ENCODE results near the gene IFI35.

The IFI35 gene

DNA sequence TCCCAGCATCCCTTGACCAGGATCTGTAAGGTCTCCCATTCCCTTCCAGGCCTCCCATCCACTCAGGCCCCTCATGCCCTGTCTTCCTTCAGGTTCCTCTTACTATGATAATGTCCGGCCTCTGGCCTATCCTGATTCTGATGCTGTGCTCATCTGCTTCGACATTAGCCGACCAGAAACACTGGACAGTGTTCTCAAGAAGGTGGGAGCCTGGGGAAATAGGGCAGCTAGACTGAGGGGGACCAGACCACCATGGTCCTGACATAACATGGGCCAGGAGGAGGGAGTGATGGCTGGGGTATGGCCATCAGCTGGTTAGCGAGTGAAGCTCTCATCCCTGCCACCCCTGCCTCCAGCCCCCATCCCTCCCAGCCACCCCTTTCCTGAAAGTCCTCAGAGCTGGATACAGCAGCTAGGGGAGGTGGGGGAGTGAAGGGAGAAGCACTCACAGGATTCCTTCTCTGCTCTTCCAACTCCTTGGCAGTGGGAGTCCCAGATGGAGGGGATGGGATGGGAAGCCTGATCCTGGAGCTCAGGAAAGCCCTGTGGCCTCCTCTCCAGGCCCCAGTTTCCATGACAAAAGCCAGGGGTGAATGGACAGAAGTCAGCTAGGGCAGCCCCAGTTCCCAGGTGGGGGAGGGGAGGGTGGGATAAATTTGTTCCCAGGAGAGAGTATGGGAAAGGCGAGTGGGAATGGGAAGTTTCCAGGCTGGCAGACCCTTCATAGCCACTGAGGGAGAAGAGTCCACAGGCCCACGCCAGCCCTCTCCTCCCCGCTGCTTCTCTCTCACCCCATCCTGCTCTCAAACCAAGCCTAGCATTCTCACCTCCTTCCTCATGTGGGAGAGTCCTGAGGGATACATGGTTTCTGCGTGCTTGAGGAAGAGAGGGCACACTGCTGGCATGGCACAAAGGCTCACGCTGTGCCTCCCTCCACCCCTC, 20.8 kb downstream of the IFI35 start:
- POLR2A ChIA-PET (ENCODE audit: low non-redundant PET): no interaction called here
- DNase-seq (ENCODE audit: low spot score): no peak
- peak overlapping the region; percentile 21 for H3K27ac ChIP-seq
- TF ChIP-seq, protein P1, sequence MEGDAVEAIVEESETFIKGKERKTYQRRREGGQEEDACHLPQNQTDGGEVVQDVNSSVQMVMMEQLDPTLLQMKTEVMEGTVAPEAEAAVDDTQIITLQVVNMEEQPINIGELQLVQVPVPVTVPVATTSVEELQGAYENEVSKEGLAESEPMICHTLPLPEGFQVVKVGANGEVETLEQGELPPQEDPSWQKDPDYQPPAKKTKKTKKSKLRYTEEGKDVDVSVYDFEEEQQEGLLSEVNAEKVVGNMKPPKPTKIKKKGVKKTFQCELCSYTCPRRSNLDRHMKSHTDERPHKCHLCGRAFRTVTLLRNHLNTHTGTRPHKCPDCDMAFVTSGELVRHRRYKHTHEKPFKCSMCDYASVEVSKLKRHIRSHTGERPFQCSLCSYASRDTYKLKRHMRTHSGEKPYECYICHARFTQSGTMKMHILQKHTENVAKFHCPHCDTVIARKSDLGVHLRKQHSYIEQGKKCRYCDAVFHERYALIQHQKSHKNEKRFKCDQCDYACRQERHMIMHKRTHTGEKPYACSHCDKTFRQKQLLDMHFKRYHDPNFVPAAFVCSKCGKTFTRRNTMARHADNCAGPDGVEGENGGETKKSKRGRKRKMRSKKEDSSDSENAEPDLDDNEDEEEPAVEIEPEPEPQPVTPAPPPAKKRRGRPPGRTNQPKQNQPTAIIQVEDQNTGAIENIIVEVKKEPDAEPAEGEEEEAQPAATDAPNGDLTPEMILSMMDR (conservative IDR thresholded peaks at IDR 0.05; ENCODE audit: low read depth): no peak
- CTCF ChIA-PET: no interaction called here

DNA sequence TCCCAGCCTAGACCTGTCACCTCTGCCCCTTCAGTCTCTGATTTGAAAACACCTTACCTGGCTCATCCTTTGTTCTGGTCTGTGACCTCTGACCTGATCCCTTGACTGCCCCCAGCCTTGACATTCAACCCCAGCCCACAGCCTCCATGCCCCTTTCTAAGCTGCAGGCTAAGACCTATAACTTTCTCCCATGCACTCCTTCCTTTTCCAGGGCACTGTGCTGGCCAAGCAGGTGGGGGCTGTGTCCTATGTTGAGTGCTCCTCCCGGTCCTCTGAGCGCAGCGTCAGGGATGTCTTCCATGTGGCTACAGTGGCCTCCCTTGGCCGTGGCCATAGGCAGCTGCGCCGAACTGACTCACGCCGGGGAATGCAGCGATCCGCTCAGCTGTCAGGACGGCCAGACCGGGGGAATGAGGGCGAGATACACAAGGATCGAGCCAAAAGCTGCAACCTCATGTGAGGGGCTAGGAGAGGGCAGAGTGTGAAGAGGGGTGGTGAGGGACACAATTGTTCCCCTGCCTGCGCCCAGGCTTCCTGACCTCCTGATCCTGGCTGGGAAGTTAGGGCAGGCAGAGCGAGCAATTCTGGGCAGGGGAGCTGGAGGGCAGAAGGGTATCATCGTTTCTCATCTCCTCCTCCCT, 21.8 kb downstream of the IFI35 start:
- TF ChIP-seq, protein P1 (conservative IDR thresholded peaks at IDR 0.05; ENCODE audit: low read depth): no peak
- DNase-seq (ENCODE audit: low spot score): no peak
- H3K27ac ChIP-seq: peak overlapping the region; percentile 21; the same call in 1 of the 2 replicates
- CTCF ChIA-PET: interaction anchor here (0.6 kb wide), 1 partner anchor 176 kb away, joined by 4 read pairs; no protein-coding TSS in a partner anchor
- POLR2A ChIA-PET (ENCODE audit: low non-redundant PET): no interaction called here

DNA sequence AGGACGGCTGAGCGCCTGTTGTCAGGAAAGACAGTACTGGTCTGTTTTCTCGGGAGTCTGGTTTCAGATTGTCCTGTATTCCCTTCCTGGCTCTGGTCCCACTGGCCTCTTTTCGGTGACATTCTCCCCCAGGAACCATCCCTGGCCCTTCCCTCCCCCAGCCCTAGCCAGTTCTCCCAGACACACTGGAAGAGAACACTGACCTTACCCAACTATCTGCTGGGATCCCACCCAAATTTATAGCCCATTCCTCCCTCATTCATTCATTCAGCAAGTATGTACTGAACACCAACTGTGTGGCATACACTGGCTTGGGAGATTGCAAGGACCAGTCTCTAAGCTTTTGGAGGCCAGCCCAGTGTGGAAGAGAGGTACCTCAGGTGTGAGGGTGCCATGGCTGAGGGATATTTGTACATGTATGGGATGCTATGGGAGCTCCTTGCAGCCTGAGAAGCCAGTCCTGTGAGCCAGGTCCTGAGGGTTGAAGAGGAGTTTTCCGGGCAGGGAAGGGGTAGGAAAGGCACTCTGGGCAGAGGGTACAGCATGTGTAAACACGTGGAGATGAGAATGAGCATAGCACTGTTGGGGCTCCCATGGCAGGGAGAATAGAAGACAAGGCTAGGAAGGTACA, 23.7 kb downstream of the IFI35 start:
- no peak overlapping the region for H3K27ac ChIP-seq
- POLR2A ChIA-PET (ENCODE audit: low non-redundant PET): no interaction called here
- DNase-seq (ENCODE audit: low spot score): no peak
- CTCF ChIA-PET: interaction anchor here (0.7 kb wide), 2 partner anchors 64 to 303 kb away, joined by 3 read pairs; no protein-coding TSS in a partner anchor
- TF ChIP-seq, protein P1 (conservative IDR thresholded peaks at IDR 0.05; ENCODE audit: low read depth): no peak

DNA sequence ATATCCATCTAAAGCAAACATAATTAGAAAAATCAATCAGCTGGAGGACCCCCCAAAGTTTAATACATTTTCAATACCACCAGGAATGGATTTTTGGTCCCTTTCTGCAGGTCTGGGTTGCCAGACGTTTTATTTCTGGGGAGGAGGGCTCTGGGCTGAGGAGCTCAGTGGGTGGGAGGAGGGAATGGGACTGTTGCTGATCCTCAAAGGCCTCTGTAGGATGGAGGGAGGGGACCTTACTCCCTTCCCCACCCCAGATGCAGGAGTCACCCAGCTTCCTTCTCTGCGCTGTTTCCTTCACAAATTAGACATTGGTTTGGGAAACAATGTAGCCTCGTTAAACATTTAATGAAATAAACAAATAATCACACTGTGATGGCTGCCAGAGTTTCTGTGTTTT, 25.1 kb downstream of the IFI35 start:
- TF ChIP-seq, protein P1 (conservative IDR thresholded peaks at IDR 0.05; ENCODE audit: low read depth): no peak
- no peak for DNase-seq (ENCODE audit: low spot score)
- ChIA-PET POLR2A (ENCODE audit: low non-redundant PET) (no interaction called here), CTCF (interaction anchor here (0.5 to 0.6 kb wide), 4 partner anchors 22 to 1311 kb away, joined by 3 to 4 read pairs (median 4); no protein-coding TSS in a partner anchor)
- no peak overlapping the region for H3K27ac ChIP-seq

DNA sequence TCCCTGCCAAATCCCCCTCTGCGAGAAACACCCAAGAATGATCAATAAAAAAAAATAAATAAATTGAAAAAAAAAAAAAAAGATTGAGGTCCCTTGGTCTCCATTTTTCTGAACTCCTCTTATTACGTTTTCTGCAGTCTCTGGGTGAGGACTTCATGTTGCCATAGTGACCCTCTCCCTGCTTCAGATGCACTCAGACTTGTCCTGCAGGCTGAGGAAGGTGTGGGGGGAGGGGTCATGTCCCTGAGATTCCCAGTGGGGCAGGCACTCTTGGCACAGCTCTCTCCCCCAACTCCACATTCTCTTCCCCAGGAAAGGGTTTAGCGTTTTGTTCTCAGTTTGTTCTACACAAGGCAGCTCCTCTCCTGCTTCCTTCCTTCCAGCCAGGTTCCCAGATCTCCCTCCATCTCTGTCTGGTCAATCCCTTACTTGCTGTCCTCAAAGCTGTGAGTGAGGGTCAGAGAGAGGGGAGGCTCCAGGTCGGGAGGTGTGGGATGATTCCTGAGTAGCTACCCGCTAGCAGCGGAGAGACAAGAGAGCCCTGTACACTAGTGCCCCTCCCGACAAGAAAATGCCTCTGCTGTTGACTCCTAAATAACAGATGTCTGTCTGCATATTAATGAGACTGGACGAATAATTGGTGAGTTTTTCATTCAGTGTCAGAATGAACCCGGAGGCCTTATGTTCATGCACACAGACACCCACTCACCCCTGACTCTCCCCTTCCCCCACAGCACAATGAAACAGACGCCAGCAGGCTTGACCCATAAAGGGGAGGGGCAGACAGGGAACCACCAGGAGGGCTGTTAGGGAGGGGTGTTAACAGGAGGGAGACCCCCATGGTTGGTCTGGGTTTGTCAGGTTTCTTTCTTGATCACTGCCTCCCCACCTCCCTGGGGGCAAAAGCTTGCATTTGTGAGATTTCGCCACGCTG, 27.6 kb downstream of the IFI35 start:
- POLR2A ChIA-PET (ENCODE audit: low non-redundant PET): no interaction called here
- TF ChIP-seq, protein P1 (conservative IDR thresholded peaks at IDR 0.05; ENCODE audit: low read depth): no peak
- H3K27ac ChIP-seq: no peak overlapping the region
- CTCF ChIA-PET: interaction anchor here (0.6 kb wide), 1 partner anchor 10 kb away, joined by 3 read pairs; no protein-coding TSS in a partner anchor
- no peak for DNase-seq (ENCODE audit: low spot score)
